GM21576 (cell line): ENCODE measurements around the gene ZNF385C.
"Not testable (repeated sequence)": the region's sequence is repeated elsewhere in the genome, so short reads cannot be mapped to it uniquely, and the experiment has no call there.

Experiments used
- ATAC-seq: cut with Tn5 transposase; IDR thresholded peaks from one replicate; pipeline ENCODE4 v1.9.1; 2021; ENCODE audit warnings: mild to moderate bottlenecking, moderate library complexity; ENCODE audit not compliant: unreplicated experiment

Gene ZNF385C

GRCh38 chr17:42097691-42098631 is at the start of gene ZNF385C:
Gene ZNF385C (minus strand): TSS chr17:42098473. CDS start chr17:42063056, 35,417 bp downstream.
- ATAC-seq, result no peak

GRCh38 chr17:42146911-42147607 is 48.8 kb upstream of the ZNF385C start:
- ATAC-seq, result no peak

- not testable (repeated sequence) for ATAC-seq
Observed at GRCh38 chr17:42143138-42143537, 44.9 kb upstream of the ZNF385C start.

- no peak for ATAC-seq
Observed at GRCh38 chr17:42142371-42142896, 44.2 kb upstream of the ZNF385C start.

- ATAC-seq, result no peak
Observed at GRCh38 chr17:42141382-42141781, 43.1 kb upstream of the ZNF385C start.

GRCh38 chr17:42140690-42141089 is 42.4 kb upstream of the ZNF385C start:
- not testable (repeated sequence) for ATAC-seq

- ATAC-seq, result no peak
Observed at GRCh38 chr17:42138749-42139492, 40.6 kb upstream of the ZNF385C start.

- ATAC-seq, result no peak
Observed at GRCh38 chr17:42136654-42137051, 38.4 kb upstream of the ZNF385C start.

GRCh38 chr17:42135664-42136653 is 37.7 kb upstream of the ZNF385C start:
- no peak for ATAC-seq

- ATAC-seq, result no peak
Observed at GRCh38 chr17:42135151-42135550, 36.9 kb upstream of the ZNF385C start.

GRCh38 chr17:42133461-42134041 is 35.3 kb upstream of the ZNF385C start:
- ATAC-seq, result peak; percentile 47

GRCh38 chr17:42132941-42133340 is 34.7 kb upstream of the ZNF385C start:
- ATAC-seq, result peak; percentile 25

- ATAC-seq, result no peak
Observed at GRCh38 chr17:42131981-42132432, 33.7 kb upstream of the ZNF385C start.

- ATAC-seq, result no peak
Observed at GRCh38 chr17:42131232-42131631, 33.0 kb upstream of the ZNF385C start.

GRCh38 chr17:42130310-42130936 is 32.1 kb upstream of the ZNF385C start:
- ATAC-seq, result no peak

- ATAC-seq, result no peak
Observed at GRCh38 chr17:42129109-42129837, 31.0 kb upstream of the ZNF385C start.

GRCh38 chr17:42127414-42127813 is 29.1 kb upstream of the ZNF385C start:
- ATAC-seq, result no peak

GRCh38 chr17:42126836-42127235 is 28.6 kb upstream of the ZNF385C start:
- ATAC-seq, result no peak
